ENCODE results near the gene NKX2-4. TPM values are rescaled to one million over a fixed set of nuclear protein-coding genes. Genes with fewer than 3 reads are reported as not detected.
"Not testable (repeated sequence)": the region's sequence is repeated elsewhere in the genome, so short reads cannot be mapped to it uniquely, and the experiment has no call there.

Gene NKX2-4
- total RNA-seq: not detected
- long read RNA-seq: 0 reads

DNA sequence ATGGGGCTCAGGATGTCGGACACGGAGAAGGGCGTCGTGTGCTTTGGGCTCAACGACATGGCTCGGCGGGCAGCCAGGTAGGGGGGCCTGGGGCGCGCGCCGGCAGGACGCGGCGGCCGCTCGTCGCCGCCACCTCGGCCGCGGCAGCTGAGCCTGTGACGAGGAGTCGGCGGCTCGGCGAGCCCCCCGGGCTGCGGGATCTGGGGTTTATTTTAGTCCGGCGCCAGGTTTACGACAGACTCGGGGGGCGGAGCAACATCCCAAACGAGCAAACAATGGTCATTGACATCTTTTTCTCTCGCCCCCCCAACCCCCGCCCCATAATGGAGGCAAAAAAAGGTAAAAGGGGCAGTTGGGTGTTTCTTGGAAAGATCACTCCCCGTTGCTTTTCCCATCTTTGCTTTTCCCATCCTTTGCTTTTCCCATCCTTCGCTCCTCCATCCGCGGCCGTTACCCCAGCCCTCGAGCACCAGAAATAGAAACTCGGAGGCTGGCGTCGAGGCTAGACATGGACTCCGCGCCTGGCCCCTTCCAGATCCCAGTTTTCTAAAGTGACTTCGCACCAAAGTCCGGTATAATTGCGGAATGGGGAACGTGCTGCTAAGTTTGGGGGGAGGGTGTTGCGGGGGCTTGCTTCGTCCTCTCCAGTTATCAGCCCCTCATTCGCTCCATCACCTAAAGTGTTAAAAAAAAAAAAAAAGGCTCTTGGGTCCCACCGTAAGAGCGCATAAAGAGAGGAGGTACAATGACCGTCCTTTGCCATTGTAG, at the start of gene NKX2-4:
NKX2-4 (minus strand) TSS at position 186 of the 768 bp plus-strand sequence; CDS start at position 59, 127 bp downstream.
- intact Hi-C loops (cut with DNase I): loop anchor here (5.0 to 10.0 kb wide), 3 partner anchors 95 to 293 kb away; partner anchors contain the start of genes LINC00237 and XRN2
- no peak for DNase-seq (ENCODE audit: low spot score)

GRCh38 chr20:21437816-21438215, 40.5 kb upstream of the NKX2-4 start:
- no peak for DNase-seq (ENCODE audit: low spot score)
- intact Hi-C loops (cut with DNase I): no loop called here

- DNase-seq (ENCODE audit: low spot score): no peak
- intact Hi-C loops (cut with DNase I): no loop called here
These were observed 39.9 kb upstream of the NKX2-4 start for GRCh38 chr20:21437248-21437647.

- intact Hi-C loops (cut with DNase I): no loop called here
- no peak for DNase-seq (ENCODE audit: low spot score)
These were observed 38.9 kb upstream of the NKX2-4 start for GRCh38 chr20:21436205-21436604.

DNA sequence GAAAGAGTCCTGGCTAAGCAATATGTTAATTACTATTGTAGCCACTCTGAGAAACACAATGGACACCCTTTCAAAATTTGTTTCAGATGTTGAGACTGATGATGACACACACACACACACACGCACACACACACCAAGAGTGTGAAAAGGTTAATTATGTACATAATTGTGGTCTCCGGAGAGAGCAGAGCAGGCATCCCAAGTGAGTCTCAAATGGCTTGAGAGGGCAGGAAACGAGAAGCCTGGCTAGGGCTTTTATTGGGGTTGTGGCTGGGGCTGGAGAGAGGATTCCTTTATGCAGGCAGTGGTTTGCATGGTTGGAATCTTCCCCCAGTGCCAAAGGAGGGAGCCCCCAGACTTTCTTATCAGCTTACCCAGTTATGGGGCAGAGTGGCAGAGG, 38.2 kb upstream of the NKX2-4 start:
- intact Hi-C loops (cut with DNase I): no loop called here
- DNase-seq (ENCODE audit: low spot score): no peak

DNA sequence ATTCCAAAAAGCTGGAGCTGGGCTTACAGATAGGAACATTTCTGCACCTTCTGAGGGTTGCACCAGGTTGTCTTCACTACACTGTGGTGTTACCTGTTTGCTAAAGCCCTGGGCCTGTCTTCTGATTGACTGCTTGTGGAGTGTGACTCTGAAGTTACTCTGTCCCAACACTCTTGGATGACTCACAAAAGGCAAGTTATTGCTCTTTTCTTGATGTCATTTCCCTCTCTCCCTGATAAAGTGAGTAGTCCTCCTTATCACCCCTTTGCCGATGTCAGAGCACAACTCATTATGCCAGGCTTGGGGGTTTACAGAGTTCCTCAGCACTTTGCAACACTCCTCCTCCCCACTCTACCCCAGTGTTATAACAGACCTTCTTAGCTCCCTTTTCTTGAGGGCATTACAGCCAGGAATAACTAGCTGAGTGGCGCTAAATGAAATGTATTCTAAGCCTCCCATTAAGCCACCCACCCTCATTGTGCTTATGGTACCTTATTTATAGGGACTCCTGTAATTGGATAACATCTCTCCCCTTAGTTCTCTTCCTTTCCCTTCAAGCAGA, 36.1 kb upstream of the NKX2-4 start:
- intact Hi-C loops (cut with DNase I): no loop called here

DNA sequence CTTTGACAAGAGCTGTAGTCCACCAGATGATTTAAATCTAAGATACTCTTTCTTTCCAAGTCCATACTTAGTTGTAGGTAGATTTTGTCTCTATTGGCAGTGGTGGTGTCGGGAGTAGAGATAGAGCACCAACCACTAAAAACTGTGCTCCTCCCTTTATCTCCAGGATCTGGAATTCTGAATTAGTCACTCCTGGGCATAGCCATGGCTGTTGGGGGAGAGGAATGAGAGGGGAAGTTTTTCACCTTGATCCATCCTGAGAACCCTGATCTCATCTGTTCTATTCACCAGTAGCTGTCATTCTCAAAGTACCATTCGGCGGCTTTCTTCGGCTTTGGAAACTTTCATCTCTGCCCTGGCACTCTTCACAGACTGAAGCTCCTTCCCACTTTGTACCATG, 35.6 kb upstream of the NKX2-4 start:
- no peak for DNase-seq (ENCODE audit: low spot score)
- intact Hi-C loops (cut with DNase I): no loop called here

More for the DNA sequence above, 36.1 kb upstream of the NKX2-4 start:
- no peak for DNase-seq (ENCODE audit: low spot score)

GRCh38 chr20:21430020-21430419, 32.7 kb upstream of the NKX2-4 start:
- DNase-seq (ENCODE audit: low spot score): no peak
- intact Hi-C loops (cut with DNase I): no loop called here

- intact Hi-C loops (cut with DNase I): no loop called here
- no peak for DNase-seq (ENCODE audit: low spot score)
These were observed 27.5 kb upstream of the NKX2-4 start for GRCh38 chr20:21424846-21425245.

GRCh38 chr20:21423712-21424111, 26.4 kb upstream of the NKX2-4 start:
- DNase-seq (ENCODE audit: low spot score); intact Hi-C loops (cut with DNase I): not testable (repeated sequence)

GRCh38 chr20:21421601-21422236, 24.4 kb upstream of the NKX2-4 start:
- intact Hi-C loops (cut with DNase I): no loop called here
- DNase-seq (ENCODE audit: low spot score): no peak

DNA sequence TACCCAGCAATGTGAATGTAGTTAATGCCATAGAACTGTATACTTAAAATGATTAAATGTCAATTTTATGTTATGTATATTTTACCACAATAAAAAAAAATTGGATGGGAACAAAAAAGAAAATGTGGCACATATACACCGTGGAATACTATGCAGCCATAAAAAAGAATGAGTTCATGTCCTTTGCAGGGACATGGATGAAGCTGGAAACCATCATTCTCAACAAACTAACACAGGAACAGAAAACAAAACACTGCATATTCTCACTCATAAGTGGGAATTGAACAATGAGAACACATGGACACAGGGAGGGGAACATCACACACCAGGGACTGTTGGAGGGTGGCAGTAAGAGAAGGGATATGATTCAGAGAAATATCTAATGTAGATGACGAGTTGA, 21.8 kb upstream of the NKX2-4 start:
- DNase-seq (ENCODE audit: low spot score); intact Hi-C loops (cut with DNase I): not testable (repeated sequence)

GRCh38 chr20:21413996-21414395, 16.7 kb upstream of the NKX2-4 start:
- DNase-seq (ENCODE audit: low spot score); intact Hi-C loops (cut with DNase I): not testable (repeated sequence)

- intact Hi-C loops (cut with DNase I): no loop called here
- no peak for DNase-seq (ENCODE audit: low spot score)
These were observed 14.4 kb upstream of the NKX2-4 start for GRCh38 chr20:21411725-21412124.

- intact Hi-C loops (cut with DNase I): loop anchor here (5.0 to 10.0 kb wide), 3 partner anchors 97 to 294 kb away; partner anchors contain the start of genes LINC00237 and XRN2
- no peak for DNase-seq (ENCODE audit: low spot score)
These were observed 1.7 kb upstream of the NKX2-4 start for GRCh38 chr20:21399005-21399475.

- intact Hi-C loops (cut with DNase I): loop anchor here (5.0 to 10.0 kb wide), 3 partner anchors 96 to 294 kb away; partner anchors contain the start of genes LINC00237 and XRN2
- no peak for DNase-seq (ENCODE audit: low spot score)
These were observed 1.0 kb upstream of the NKX2-4 start for GRCh38 chr20:21398109-21399004.

GRCh38 chr20:21396599-21397340, 556 bp downstream of the NKX2-4 start:
- intact Hi-C loops (cut with DNase I): loop anchor here (5.0 to 10.0 kb wide), 3 partner anchors 94 to 292 kb away; partner anchors contain the start of genes LINC00237 and XRN2
- DNase-seq (ENCODE audit: low spot score): no peak

All from cardiac septum (tissue), 1 donor.